Mesenchymal stem cell (in vitro differentiated cells and primary cell): Measurements from ENCODE around the gene APP.

Experiments
- DNase-seq: peaks from one replicate; pipeline ENCODE4 v3.0.0-alpha.2; 2013
- H2AFZ ChIP-seq: one replicate; pipeline ENCODE4 v1.6.1; 2013; ENCODE audit warnings: low read depth, mild to moderate bottlenecking, control low read depth, inconsistent platforms, low read length, moderate library complexity
- H2AK5ac ChIP-seq: 2 replicates; pipeline ENCODE4 v1.6.1; 2013; ENCODE audit warnings: low read length, moderate library complexity, mild to moderate bottlenecking, inconsistent platforms; ENCODE audit not compliant: severe bottlenecking
- H2BK120ac ChIP-seq: one replicate; pipeline ENCODE4 v1.6.1; 2013; ENCODE audit warnings: low read depth, mild to moderate bottlenecking, inconsistent platforms, low read length, moderate library complexity
- H2BK12ac ChIP-seq, 2 experiments: one replicate each; pipeline ENCODE4 v1.6.1; 2013; ENCODE audit warnings: inconsistent platforms in 2 of 2, low read length in 2 of 2, mild to moderate bottlenecking in 2 of 2, moderate library complexity in 2 of 2, control low read depth in 1 of 2
- H2BK15ac ChIP-seq: one replicate; pipeline ENCODE4 v1.6.1; 2013; ENCODE audit warnings: mild to moderate bottlenecking, low read depth, inconsistent platforms; ENCODE audit not compliant: poor library complexity, severe bottlenecking
- H2BK5ac ChIP-seq: 2 replicates; pipeline ENCODE4 v1.6.1; 2013; ENCODE audit warnings: low read depth, mild to moderate bottlenecking, low read length, control low read depth, inconsistent platforms; ENCODE audit not compliant: poor library complexity, severe bottlenecking
- H3K14ac ChIP-seq, 2 experiments: one replicate each; pipeline ENCODE4 v1.6.1; 2013; ENCODE audit warnings: inconsistent platforms in 2 of 2, low read length in 2 of 2, control low read depth in 1 of 2, mild to moderate bottlenecking in 1 of 2, moderate library complexity in 1 of 2
- H3K18ac ChIP-seq, 2 experiments: one replicate each; pipeline ENCODE4 v1.6.1; 2013; ENCODE audit warnings: inconsistent platforms in 2 of 2, low read length in 2 of 2, control low read depth in 1 of 2, low read depth in 1 of 2, mild to moderate bottlenecking in 1 of 2
- H3K23ac ChIP-seq, 2 experiments: one replicate each; pipeline ENCODE4 v1.6.1; 2013; ENCODE audit warnings: inconsistent platforms in 2 of 2, low read length in 2 of 2, mild to moderate bottlenecking in 2 of 2, moderate library complexity in 2 of 2, control low read depth in 1 of 2
- H3K27ac ChIP-seq: 2 replicates; pipeline ENCODE4 v1.5.1; 2013; ENCODE audit warnings: mild to moderate bottlenecking, moderate library complexity, low read length, control low read depth, inconsistent platforms; ENCODE audit not compliant: poor library complexity, severe bottlenecking
- H3K27me3 ChIP-seq, 2 experiments: 2 replicates each; pipeline versions ENCODE4 v1.6.1 to v1.7.0; 2013; ENCODE audit warnings: low read length in 2 of 2, mild to moderate bottlenecking in 2 of 2, moderate library complexity in 2 of 2, control low read depth in 1 of 2, inconsistent platforms in 1 of 2; ENCODE audit not compliant: control insufficient read depth in 1 of 2, insufficient read depth in 1 of 2
- H3K36me3 ChIP-seq, 2 experiments: 2 replicates each; pipeline versions ENCODE4 v1.6.1 to v1.7.0; 2013; ENCODE audit warnings: low read length in 2 of 2, control low read depth in 1 of 2, inconsistent platforms in 1 of 2, low read depth in 1 of 2, mild to moderate bottlenecking in 1 of 2; ENCODE audit not compliant: insufficient read depth in 2 of 2, control insufficient read depth in 1 of 2
- H3K4ac ChIP-seq, 2 experiments: one replicate each; pipeline ENCODE4 v1.6.1; 2013; ENCODE audit warnings: inconsistent platforms in 2 of 2, low read length in 2 of 2, mild to moderate bottlenecking in 2 of 2, moderate library complexity in 2 of 2, control low read depth in 1 of 2, low read depth in 1 of 2
- H3K4me1 ChIP-seq: 2 replicates; pipeline ENCODE4 v1.6.1; 2013; ENCODE audit warnings: low read depth, low read length, control low read depth; ENCODE audit not compliant: control insufficient read depth, insufficient read depth
- H3K4me2 ChIP-seq: 2 replicates; pipeline ENCODE4 v1.6.1; 2013; ENCODE audit warnings: low read length, mild to moderate bottlenecking, inconsistent platforms; ENCODE audit not compliant: poor library complexity, severe bottlenecking
- H3K4me3 ChIP-seq, 2 experiments: 2 replicates each; pipeline versions ENCODE4 v1.5.1 to v1.7.0; 2013; ENCODE audit warnings: low read length in 2 of 2, mild to moderate bottlenecking in 2 of 2, control low read depth in 1 of 2, low read depth in 1 of 2; ENCODE audit not compliant: insufficient read depth in 1 of 2
- H3K79me1 ChIP-seq: replicated peaks from 2 replicates; pipeline ENCODE4 v1.6.1; 2013; ENCODE audit warnings: mild to moderate bottlenecking, control low read depth, low read length, inconsistent platforms; ENCODE audit not compliant: poor library complexity, severe bottlenecking
- H3K9ac ChIP-seq: 2 replicates; pipeline ENCODE4 v1.7.0; 2013; ENCODE audit warnings: mild to moderate bottlenecking, low read length, moderate library complexity
- H3K9me3 ChIP-seq: 2 replicates; pipeline ENCODE4 v1.7.0; 2013; ENCODE audit warnings: mild to moderate bottlenecking, low read length; ENCODE audit not compliant: control insufficient read depth
- H4K8ac ChIP-seq: one replicate; pipeline ENCODE4 v1.6.1; 2013; ENCODE audit warnings: inconsistent platforms, mild to moderate bottlenecking, low read length, moderate library complexity
- H4K91ac ChIP-seq: one replicate; pipeline ENCODE4 v1.6.1; 2013; ENCODE audit warnings: mild to moderate bottlenecking, low read length, inconsistent platforms
- WGBS: methylation state at CpG from one replicate; pipeline ENCODE4 v1.1.7; 2013; ENCODE audit warnings: mixed read lengths; 5-methylcytosine and 5-hydroxymethylcytosine counted together

APP gene

DNA sequence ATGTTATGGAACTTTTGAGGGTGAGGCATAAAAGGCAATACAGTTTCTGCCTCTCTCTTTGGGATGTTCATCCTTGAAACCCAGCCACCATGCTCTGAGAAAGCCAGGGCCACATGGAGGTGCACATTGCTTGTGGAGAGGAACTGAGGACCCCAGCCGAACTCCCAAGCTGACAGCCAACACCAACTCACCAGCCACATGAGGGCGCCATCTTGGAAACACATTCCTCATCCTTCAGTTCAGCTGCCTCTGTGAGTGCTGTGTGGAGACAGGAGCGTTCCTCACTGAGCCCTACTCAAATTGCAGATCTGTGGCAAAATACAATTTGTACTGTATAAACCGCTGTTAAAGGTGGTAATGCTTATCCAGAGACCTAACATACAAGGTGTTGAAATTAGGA, 298.3 kb downstream of the APP start:
- Histone ChIP-seq H4K8ac (no peak overlapping the region), H3K23ac (no peak overlapping the region), H3K4me3 (no peak overlapping the region), H3K79me1 (no peaks in the 10 kb centered on the region), H3K36me3 (peaks cover 3 to 39% of the 10 kb centered on the region in 2 experiments), H2AK5ac (no peak overlapping the region), H2AFZ (no peak overlapping the region), H2BK120ac (no peak overlapping the region), H4K91ac (no peak overlapping the region), H2BK5ac (no peak overlapping the region), H3K27me3 (no peaks in the 10 kb centered on the region), H3K9ac (no peak overlapping the region), H2BK12ac (no peak overlapping the region), H3K4ac (no peak overlapping the region), H2BK15ac (no peak overlapping the region), H3K4me1 (no peaks in the 10 kb centered on the region), H3K9me3 (no peaks in the 10 kb centered on the region), H3K14ac (no peak overlapping the region), H3K27ac (no peak overlapping the region), H3K4me2 (no peak overlapping the region), H3K18ac (no peak overlapping the region)
- no peak for DNase-seq
- 96% methylated on average over 4 of the region's 4 CpGs for WGBS

DNA sequence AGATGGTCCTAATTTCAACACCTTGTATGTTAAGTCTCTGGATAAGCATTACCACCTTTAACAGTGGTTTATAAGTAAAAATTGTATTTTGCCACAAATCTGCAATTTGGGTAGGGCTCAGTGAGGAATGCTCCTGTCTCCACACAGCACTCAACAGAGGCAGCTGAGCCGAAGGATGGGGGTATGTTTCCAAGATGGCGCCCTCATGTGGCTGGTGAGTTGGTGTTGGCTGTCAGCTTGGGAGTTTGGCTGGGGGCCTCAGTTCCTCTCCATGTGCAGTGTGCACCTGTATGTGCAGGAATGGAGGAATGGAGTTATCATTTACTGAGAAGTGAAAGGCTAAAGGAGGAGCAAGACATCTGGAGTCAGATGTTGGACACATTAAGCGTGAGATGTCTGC, 299.0 kb downstream of the APP start:
- WGBS, result 100% methylated on average over 3 of the region's 3 CpGs
- DNase-seq, result no peak
- Histone ChIP-seq H2BK15ac (no peak overlapping the region), H3K9me3 (no peaks in the 10 kb centered on the region), H3K4ac (no peak overlapping the region), H2BK5ac (no peak overlapping the region), H3K4me3 (no peak overlapping the region), H2AFZ (no peak overlapping the region), H3K18ac (no peak overlapping the region), H4K8ac (no peak overlapping the region), H3K79me1 (no peaks in the 10 kb centered on the region), H3K9ac (no peak overlapping the region), H2AK5ac (no peak overlapping the region), H3K14ac (no peak overlapping the region), H3K27me3 (no peaks in the 10 kb centered on the region), H2BK12ac (no peak overlapping the region), H3K4me1 (no peaks in the 10 kb centered on the region), H3K27ac (no peak overlapping the region), H4K91ac (no peak overlapping the region), H3K23ac (no peak overlapping the region), H2BK120ac (no peak overlapping the region), H3K36me3 (peaks cover 3 to 36% of the 10 kb centered on the region in 2 experiments), H3K4me2 (no peak overlapping the region)

DNA sequence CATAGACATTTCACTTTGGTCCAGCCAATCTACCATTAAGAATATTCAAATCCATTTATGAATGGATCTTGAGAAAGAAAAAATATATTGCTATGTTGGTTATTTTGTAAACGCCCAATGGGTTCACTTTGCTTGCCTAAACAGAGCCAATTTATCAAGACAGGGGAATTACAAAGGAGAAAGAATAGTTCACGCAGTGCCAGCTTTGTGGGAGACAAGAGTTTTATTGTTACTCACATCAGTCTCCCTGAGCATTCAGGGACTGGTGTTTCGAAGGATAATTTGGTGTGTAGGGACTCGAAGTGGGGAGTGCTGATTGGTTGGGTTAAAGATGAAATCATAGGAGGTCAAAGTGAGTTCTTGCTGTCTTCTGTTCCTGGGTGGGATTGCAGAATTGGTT, 300.5 kb downstream of the APP start:
- H3K23ac ChIP-seq, result no peak overlapping the region
- H2BK15ac ChIP-seq, result no peak overlapping the region
- H3K27ac ChIP-seq, result no peak overlapping the region
- H2BK5ac ChIP-seq, result no peak overlapping the region
- no peak overlapping the region for H3K14ac ChIP-seq
- no peak overlapping the region for H2BK120ac ChIP-seq
- 95% methylated on average over 4 of the region's 4 CpGs for WGBS
- H4K91ac ChIP-seq, result no peak overlapping the region
- H3K79me1 ChIP-seq, result no peaks in the 10 kb centered on the region
- H3K4me3 ChIP-seq, result no peak overlapping the region
- no peak overlapping the region for H2AK5ac ChIP-seq
- H3K9ac ChIP-seq, result no peak overlapping the region
- no peak for DNase-seq
- H4K8ac ChIP-seq, result no peak overlapping the region
- H2AFZ ChIP-seq, result no peak overlapping the region
- H3K27me3 ChIP-seq, result no peaks in the 10 kb centered on the region
- H3K9me3 ChIP-seq, result no peaks in the 10 kb centered on the region
- H3K4me2 ChIP-seq, result no peak overlapping the region
- H3K4ac ChIP-seq, result no peak overlapping the region
- H3K4me1 ChIP-seq, result no peaks in the 10 kb centered on the region
- H3K36me3 ChIP-seq, result peaks cover 3 to 30% of the 10 kb centered on the region in 2 experiments
- no peak overlapping the region for H2BK12ac ChIP-seq
- no peak overlapping the region for H3K18ac ChIP-seq

DNA sequence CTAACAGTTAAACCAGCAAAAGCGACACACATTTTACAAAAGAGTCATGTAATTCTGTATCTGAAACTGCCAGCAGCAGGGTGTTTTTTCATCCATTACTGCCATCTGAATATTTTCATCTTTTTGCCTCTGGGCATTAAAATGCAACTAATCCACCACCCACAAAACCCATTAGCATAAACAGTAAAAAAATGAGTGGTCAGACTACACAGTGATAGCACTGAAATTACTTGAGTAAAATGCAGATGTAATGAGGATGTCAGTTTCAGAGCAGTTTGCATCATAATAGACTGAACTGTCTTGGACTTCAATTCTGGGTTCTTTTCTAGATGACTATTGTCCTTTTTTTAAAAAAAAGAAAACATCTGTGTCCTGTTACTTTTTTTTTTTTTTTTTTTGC, 303.5 kb downstream of the APP start:
- H3K27ac ChIP-seq, result no peak overlapping the region
- H2AFZ ChIP-seq, result no peak overlapping the region
- H3K9me3 ChIP-seq, result no peaks in the 10 kb centered on the region
- H3K4me1 ChIP-seq, result no peaks in the 10 kb centered on the region
- no peak overlapping the region for H3K4me3 ChIP-seq
- no peak overlapping the region for H2BK120ac ChIP-seq
- H3K4me2 ChIP-seq, result no peak overlapping the region
- H4K91ac ChIP-seq, result no peak overlapping the region
- no peak overlapping the region for H2BK5ac ChIP-seq
- no peak overlapping the region for H3K18ac ChIP-seq
- no peak overlapping the region for H3K9ac ChIP-seq
- DNase-seq, result no peak
- no peak overlapping the region for H3K4ac ChIP-seq
- H3K79me1 ChIP-seq, result no peaks in the 10 kb centered on the region
- H3K27me3 ChIP-seq, result no peaks in the 10 kb centered on the region
- H2AK5ac ChIP-seq, result no peak overlapping the region
- WGBS, result 100% methylated on average over 1 of the region's 1 CpG
- H3K23ac ChIP-seq, result no peak overlapping the region
- H3K14ac ChIP-seq, result no peak overlapping the region
- H2BK12ac ChIP-seq, result no peak overlapping the region
- peaks cover 3 to 13% of the 10 kb centered on the region in 2 experiments for H3K36me3 ChIP-seq
- no peak overlapping the region for H2BK15ac ChIP-seq
- no peak overlapping the region for H4K8ac ChIP-seq
